Endothelial cell (in vitro differentiated cells): ENCODE measurements around the gene CPB1. TPM values are rescaled to one million over a fixed set of nuclear protein-coding genes. Genes with fewer than 3 reads are reported as not detected.

Source experiments
- DNase-seq: peaks from one replicate; pipeline ENCODE4 v3.0.0; 2021; ENCODE audit warnings: low spot score
- H3K27ac Mint-ChIP-seq: one replicate; pipeline ENCODE4 v1.8.0; 2021; ENCODE audit warnings: mixed read lengths, inconsistent platforms; ENCODE audit not compliant: unreplicated experiment
- H3K27me3 Mint-ChIP-seq: one replicate; pipeline ENCODE4 v1.8.0; 2021; ENCODE audit warnings: mild to moderate bottlenecking, moderate library complexity, mixed read lengths, inconsistent platforms; ENCODE audit not compliant: unreplicated experiment
- H3K36me3 Mint-ChIP-seq: one replicate; pipeline ENCODE4 v1.8.0; 2021; ENCODE audit warnings: mild to moderate bottlenecking, low read depth, mixed read lengths, inconsistent platforms; ENCODE audit not compliant: unreplicated experiment
- H3K4me1 Mint-ChIP-seq: one replicate; pipeline ENCODE4 v1.8.0; 2021; ENCODE audit warnings: mild to moderate bottlenecking, mixed read lengths, inconsistent platforms; ENCODE audit not compliant: unreplicated experiment
- H3K4me3 Mint-ChIP-seq: one replicate; pipeline ENCODE4 v1.8.0; 2021; ENCODE audit warnings: mild to moderate bottlenecking, mixed read lengths, inconsistent platforms; ENCODE audit not compliant: unreplicated experiment
- H3K9me3 Mint-ChIP-seq: one replicate; pipeline ENCODE4 v1.8.0; 2021; ENCODE audit warnings: mixed read lengths, inconsistent platforms; ENCODE audit not compliant: unreplicated experiment
- CTCF ChIP-seq: fragments of 200-600 bp; sonication (generic); IDR thresholded peaks from one replicate; pipeline ENCODE4 v1.5.0; 2021; ENCODE audit warnings: antibody characterized with exemption; ENCODE audit not compliant: unreplicated experiment
- total RNA-seq: library from RNA; stranded (reverse); fragmentation: NEBNext Ultra II Directional; extraction: Animal tissue kit (Norgen Biotek cat#: 25700); gene quantifications from one replicate; pipeline ENCODE4 v1.2.1, GENCODE V29; 2021; ENCODE audit not compliant: unreplicated experiment

CPB1 gene
- total RNA-seq, 1 donor from 2014 or later: 37.2 TPM

- no peak for TF ChIP-seq CTCF
- no peaks in the 10 kb centered on the region for H3K36me3 Mint-ChIP-seq
- H3K27me3 Mint-ChIP-seq: no peaks in the 10 kb centered on the region
These were observed 10.6 kb upstream of the CPB1 start for GRCh38 chr3:148816981-148817525.

GRCh38 chr3:148820361-148821245 lies 7.0 kb upstream of the CPB1 start:
- DNase-seq: no peak
- Mint-ChIP-seq H3K4me1 (peaks cover 12% of the 10 kb centered on the region), H3K27me3 (no peaks in the 10 kb centered on the region), H3K4me3 (no peak overlapping the region), H3K36me3 (no peaks in the 10 kb centered on the region), H3K27ac (no peak overlapping the region), H3K9me3 (no peaks in the 10 kb centered on the region)
- TF ChIP-seq CTCF: no peak

More at GRCh38 chr3:148816981-148817525, 10.6 kb upstream of the CPB1 start:
- H3K4me3 Mint-ChIP-seq: no peak overlapping the region
- H3K9me3 Mint-ChIP-seq: no peaks in the 10 kb centered on the region
- no peak for DNase-seq
- H3K27ac Mint-ChIP-seq: no peak overlapping the region
- H3K4me1 Mint-ChIP-seq: no peaks in the 10 kb centered on the region

GRCh38 chr3:148823026-148823425 lies 4.6 kb upstream of the CPB1 start:
- no peaks in the 10 kb centered on the region for H3K36me3 Mint-ChIP-seq
- H3K27ac Mint-ChIP-seq: no peak overlapping the region
- H3K9me3 Mint-ChIP-seq: no peaks in the 10 kb centered on the region
- H3K4me3 Mint-ChIP-seq: no peak overlapping the region
- DNase-seq: no peak
- TF ChIP-seq CTCF: no peak
- peaks cover 18% of the 10 kb centered on the region for H3K4me1 Mint-ChIP-seq
- H3K27me3 Mint-ChIP-seq: no peaks in the 10 kb centered on the region

- Mint-ChIP-seq H3K36me3 (no peaks in the 10 kb centered on the region), H3K9me3 (no peaks in the 10 kb centered on the region), H3K4me1 (peaks cover 31% of the 10 kb centered on the region), H3K4me3 (no peak overlapping the region), H3K27ac (no peak overlapping the region), H3K27me3 (no peaks in the 10 kb centered on the region)
- DNase-seq: no peak
- no peak for TF ChIP-seq CTCF
These were observed 2.1 kb upstream of the CPB1 start for GRCh38 chr3:148825476-148825875.

GRCh38 chr3:148828136-148828690 lies 602 bp downstream of the CPB1 start:
- H3K27ac Mint-ChIP-seq: peak overlapping the region; percentile 38
- H3K27me3 Mint-ChIP-seq: peaks cover 2% of the 10 kb centered on the region
- H3K4me3 Mint-ChIP-seq: no peak overlapping the region
- TF ChIP-seq CTCF: no peak
- no peaks in the 10 kb centered on the region for H3K36me3 Mint-ChIP-seq
- H3K9me3 Mint-ChIP-seq: no peaks in the 10 kb centered on the region
- DNase-seq: no peak
- H3K4me1 Mint-ChIP-seq: peaks cover 40% of the 10 kb centered on the region
